Neural crest cell (in vitro differentiated cells): Measurements from ENCODE around the gene ACR. TPM values are rescaled to one million over a fixed set of nuclear protein-coding genes. Genes with fewer than 3 reads are reported as not detected.

Experiments
- DNase-seq: peaks from one replicate; pipeline ENCODE4 v3.0.0; 2021; ENCODE audit warnings: low read depth, mixed read lengths, low spot score
- H3K27ac Mint-ChIP-seq: one replicate; pipeline ENCODE4 v1.8.0; 2021; ENCODE audit warnings: mild to moderate bottlenecking, mixed read lengths; ENCODE audit not compliant: unreplicated experiment
- H3K27me3 Mint-ChIP-seq: 2 replicates; pipeline ENCODE4 v1.8.0; 2021; ENCODE audit warnings: low read depth, mild to moderate bottlenecking, mixed read lengths
- H3K36me3 Mint-ChIP-seq: 2 replicates; pipeline ENCODE4 v1.8.0; 2021; ENCODE audit warnings: low read depth, mild to moderate bottlenecking, mixed read lengths
- H3K4me1 Mint-ChIP-seq: 2 replicates; pipeline ENCODE4 v1.8.0; 2021; ENCODE audit warnings: mixed read lengths
- H3K4me3 Mint-ChIP-seq: one replicate; pipeline ENCODE4 v1.8.0; 2021; ENCODE audit warnings: mild to moderate bottlenecking, mixed read lengths
- H3K9me3 Mint-ChIP-seq: 2 replicates; pipeline ENCODE4 v1.8.0; 2021; ENCODE audit warnings: mixed read lengths
- CTCF ChIP-seq: fragments of 200-600 bp; sonication (generic); conservative IDR thresholded peaks from 2 replicates; pipeline ENCODE4 v1.5.0; 2021; ENCODE audit warnings: antibody characterized with exemption, mild to moderate bottlenecking
- long read RNA-seq: library from polyadenylated mRNA; unstranded; transcript quantifications from one replicate; pipeline ENCODE4 v2.0.0, GENCODE V29; 2020
- total RNA-seq: library from RNA; stranded (reverse); gene quantifications from 2 replicates; pipeline ENCODE4 v1.2.1, GENCODE V29; 2021

Gene ACR
- total RNA-seq = 0.34 TPM in 1 of 2 replicates, not detected in the other
- long read RNA-seq = 0 reads

GRCh38 chr22:50737728-50738648, at the start of gene ACR:
Gene ACR, plus strand, starts transcription at chr22:50738204. Its CDS starts 32 bp downstream, at chr22:50738236.
- no peak within 1 kb of the TSS for H3K27ac Mint-ChIP-seq
- no peak for DNase-seq
- no peak within 1 kb of the TSS for H3K4me3 Mint-ChIP-seq
- H3K36me3 Mint-ChIP-seq = no peaks in the 10 kb centered on the region
- peaks cover 44% of the 10 kb centered on the region for H3K27me3 Mint-ChIP-seq
- no peaks in the 10 kb centered on the region for H3K9me3 Mint-ChIP-seq
- H3K4me1 Mint-ChIP-seq = peaks cover 8% of the 10 kb centered on the region
- TF ChIP-seq CTCF = no peak

GRCh38 chr22:50688448-50688847, 49.6 kb upstream of the ACR start:
- Mint-ChIP-seq H3K4me1 (no peaks in the 10 kb centered on the region), H3K27ac (no peak overlapping the region), H3K36me3 (peaks cover 2% of the 10 kb centered on the region), H3K9me3 (no peaks in the 10 kb centered on the region), H3K27me3 (peaks cover 3% of the 10 kb centered on the region), H3K4me3 (no peak overlapping the region)
- no peak for TF ChIP-seq CTCF
- DNase-seq = no peak

GRCh38 chr22:50691521-50691920, 46.5 kb upstream of the ACR start:
- Mint-ChIP-seq H3K4me1 (no peaks in the 10 kb centered on the region), H3K27ac (no peak overlapping the region), H3K9me3 (no peaks in the 10 kb centered on the region), H3K36me3 (peaks cover 2% of the 10 kb centered on the region), H3K27me3 (no peaks in the 10 kb centered on the region), H3K4me3 (no peak overlapping the region)
- TF ChIP-seq CTCF = peak; percentile 75
- DNase-seq = peak; percentile 45

GRCh38 chr22:50693462-50693861, 44.5 kb upstream of the ACR start:
- H3K27me3 Mint-ChIP-seq = no peaks in the 10 kb centered on the region
- TF ChIP-seq CTCF = no peak
- DNase-seq = no peak

GRCh38 chr22:50694099-50694605, 43.9 kb upstream of the ACR start:
- no peaks in the 10 kb centered on the region for H3K27me3 Mint-ChIP-seq

More at GRCh38 chr22:50693462-50693861, 44.5 kb upstream of the ACR start:
- Mint-ChIP-seq H3K27ac (no peak overlapping the region), H3K9me3 (no peaks in the 10 kb centered on the region), H3K4me3 (no peak overlapping the region), H3K36me3 (peaks cover 2% of the 10 kb centered on the region), H3K4me1 (no peaks in the 10 kb centered on the region)

More at GRCh38 chr22:50694099-50694605, 43.9 kb upstream of the ACR start:
- H3K4me1 Mint-ChIP-seq = peaks cover 6% of the 10 kb centered on the region
- TF ChIP-seq CTCF = peak; percentile 34
- H3K4me3 Mint-ChIP-seq = no peak overlapping the region
- no peak overlapping the region for H3K27ac Mint-ChIP-seq
- no peak for DNase-seq
- peaks cover under 1% of the 10 kb centered on the region for H3K36me3 Mint-ChIP-seq
- H3K9me3 Mint-ChIP-seq = no peaks in the 10 kb centered on the region
